GM12864 (cell line): ENCODE measurements around the gene MAMDC4.

Experiments used
- DNase-seq: peaks from one replicate; pipeline ENCODE4 v3.0.0-alpha.2; 2011; ENCODE audit warnings: low read depth
- H3K4me3 ChIP-seq: 2 replicates; pipeline ENCODE4 v1.5.1; 2011; ENCODE audit warnings: mild to moderate bottlenecking, low read depth, low read length, control low read depth
- TF ChIP-seq, protein P1 (sequence below): IDR thresholded peaks from 2 replicates; pipeline ENCODE4 v1.5.1; 2011; ENCODE audit warnings: low read depth, mild to moderate bottlenecking, moderate library complexity, low read length, control low read depth, inconsistent platforms; ENCODE audit errors: missing control alignments

The MAMDC4 gene

DNA sequence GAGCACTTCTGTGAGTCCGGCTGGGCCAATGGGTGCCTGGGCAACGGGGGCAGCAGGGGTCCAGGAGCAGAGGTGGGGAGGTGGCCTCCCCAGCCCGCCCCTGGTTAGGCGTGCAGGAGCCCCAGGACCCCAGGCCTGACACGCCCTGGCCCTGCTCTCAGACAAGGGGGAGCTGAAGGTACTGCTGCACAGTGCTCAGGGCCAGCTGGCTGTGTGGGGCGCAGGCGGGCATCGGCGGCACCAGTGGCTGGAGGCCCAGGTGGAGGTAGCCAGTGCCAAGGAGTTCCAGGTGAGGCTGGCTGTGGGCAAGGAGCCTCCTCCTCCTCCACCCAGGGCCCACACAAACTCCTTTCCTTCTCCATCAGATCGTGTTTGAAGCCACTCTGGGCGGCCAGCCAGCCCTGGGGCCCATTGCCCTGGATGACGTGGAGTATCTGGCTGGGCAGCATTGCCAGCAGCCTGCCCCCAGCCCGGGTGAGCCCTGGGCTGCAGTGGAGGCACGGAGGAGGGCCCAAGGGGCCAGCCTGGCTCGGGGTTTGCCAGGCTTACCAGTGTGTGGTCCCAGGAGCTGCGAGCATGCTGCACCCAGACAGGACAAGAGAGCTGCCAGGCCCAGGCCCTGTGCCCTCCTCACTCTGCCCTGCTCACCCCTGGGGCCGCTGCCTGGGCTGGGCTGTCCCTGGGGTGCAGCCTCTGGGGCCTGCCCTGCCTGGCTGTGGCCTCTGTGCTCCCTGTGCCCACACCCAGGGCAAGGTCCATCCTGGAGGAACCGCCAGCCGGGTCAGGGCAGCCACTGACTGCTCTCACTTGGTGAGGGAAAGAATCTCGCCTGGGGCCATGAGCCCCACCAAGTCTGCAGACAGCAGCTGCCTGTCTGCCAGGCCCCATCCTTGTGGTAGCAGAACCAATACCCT is 7.0 kb downstream of the MAMDC4 start:
- TF ChIP-seq, protein P1, sequence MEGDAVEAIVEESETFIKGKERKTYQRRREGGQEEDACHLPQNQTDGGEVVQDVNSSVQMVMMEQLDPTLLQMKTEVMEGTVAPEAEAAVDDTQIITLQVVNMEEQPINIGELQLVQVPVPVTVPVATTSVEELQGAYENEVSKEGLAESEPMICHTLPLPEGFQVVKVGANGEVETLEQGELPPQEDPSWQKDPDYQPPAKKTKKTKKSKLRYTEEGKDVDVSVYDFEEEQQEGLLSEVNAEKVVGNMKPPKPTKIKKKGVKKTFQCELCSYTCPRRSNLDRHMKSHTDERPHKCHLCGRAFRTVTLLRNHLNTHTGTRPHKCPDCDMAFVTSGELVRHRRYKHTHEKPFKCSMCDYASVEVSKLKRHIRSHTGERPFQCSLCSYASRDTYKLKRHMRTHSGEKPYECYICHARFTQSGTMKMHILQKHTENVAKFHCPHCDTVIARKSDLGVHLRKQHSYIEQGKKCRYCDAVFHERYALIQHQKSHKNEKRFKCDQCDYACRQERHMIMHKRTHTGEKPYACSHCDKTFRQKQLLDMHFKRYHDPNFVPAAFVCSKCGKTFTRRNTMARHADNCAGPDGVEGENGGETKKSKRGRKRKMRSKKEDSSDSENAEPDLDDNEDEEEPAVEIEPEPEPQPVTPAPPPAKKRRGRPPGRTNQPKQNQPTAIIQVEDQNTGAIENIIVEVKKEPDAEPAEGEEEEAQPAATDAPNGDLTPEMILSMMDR, result no peak
- no peak for DNase-seq
- H3K4me3 ChIP-seq, result no peak overlapping the region

DNA sequence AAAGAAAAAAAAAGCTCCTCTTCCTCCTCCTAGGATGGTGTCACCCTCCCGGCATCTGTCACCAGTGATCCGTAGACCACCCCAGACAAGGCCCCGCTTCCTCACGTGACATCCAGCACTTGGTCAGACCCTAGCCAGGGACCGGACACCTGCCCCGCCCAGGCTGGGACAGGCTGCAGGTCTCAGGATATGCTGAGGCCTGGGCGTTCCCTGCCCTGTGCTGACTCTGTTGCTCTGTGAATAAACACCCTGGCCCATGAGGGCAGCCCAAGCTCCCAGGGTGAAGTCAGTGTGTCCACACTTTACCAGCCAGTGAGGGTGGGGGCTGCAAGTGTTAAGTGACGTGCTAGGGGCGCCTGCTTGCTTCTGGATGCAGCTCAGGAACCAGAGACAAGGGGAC is 8.4 kb downstream of the MAMDC4 start:
- TF ChIP-seq, protein P1, result no peak
- no peak for DNase-seq
- no peak overlapping the region for H3K4me3 ChIP-seq

DNA sequence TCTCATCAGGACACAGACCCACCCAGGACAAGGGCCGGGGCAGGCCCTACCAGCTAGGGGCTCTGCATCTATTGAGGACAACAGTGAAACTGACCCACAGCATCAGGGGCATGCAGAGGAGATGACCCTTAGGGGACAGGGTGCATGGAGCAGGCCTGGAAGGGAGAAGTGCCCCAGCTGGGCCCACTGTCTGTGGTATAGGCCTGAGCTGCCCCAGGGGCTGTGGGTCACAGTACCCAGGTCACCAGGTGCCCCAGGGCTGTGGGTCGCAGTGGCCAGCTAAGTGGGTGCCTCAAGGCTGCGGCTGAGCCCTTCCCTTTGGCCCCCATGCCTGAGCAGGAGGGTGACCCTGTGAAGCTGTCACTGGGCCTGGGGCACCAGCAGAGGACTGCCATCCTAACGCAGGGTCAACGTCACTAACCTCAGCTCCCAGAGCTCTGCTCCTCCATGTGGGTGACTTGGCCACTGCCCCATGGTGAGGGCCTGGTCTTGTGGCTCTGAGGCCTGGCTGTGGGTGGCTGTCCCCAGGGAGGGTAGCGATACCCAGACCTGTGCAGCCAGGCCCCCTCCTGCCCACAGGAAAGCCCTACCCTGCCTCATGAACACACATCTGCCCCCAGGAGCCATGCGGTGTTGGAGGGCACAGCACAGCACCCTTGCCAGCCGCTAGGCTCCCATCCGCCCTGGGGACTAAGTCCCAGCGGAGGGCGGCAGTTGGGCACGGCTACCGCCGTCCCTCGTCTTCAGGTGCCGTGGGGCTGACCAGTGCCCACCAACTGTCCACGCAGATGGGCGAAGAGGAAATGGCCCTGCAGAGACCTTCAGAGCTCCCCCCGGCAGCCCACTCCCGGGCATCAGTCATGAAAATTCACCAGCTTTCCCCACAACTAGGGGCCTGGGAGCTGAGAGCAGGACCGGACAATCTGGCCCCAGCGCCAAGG is 9.1 kb downstream of the MAMDC4 start:
- no peak overlapping the region for H3K4me3 ChIP-seq
- no peak for DNase-seq
- TF ChIP-seq, protein P1, result no peak

DNA sequence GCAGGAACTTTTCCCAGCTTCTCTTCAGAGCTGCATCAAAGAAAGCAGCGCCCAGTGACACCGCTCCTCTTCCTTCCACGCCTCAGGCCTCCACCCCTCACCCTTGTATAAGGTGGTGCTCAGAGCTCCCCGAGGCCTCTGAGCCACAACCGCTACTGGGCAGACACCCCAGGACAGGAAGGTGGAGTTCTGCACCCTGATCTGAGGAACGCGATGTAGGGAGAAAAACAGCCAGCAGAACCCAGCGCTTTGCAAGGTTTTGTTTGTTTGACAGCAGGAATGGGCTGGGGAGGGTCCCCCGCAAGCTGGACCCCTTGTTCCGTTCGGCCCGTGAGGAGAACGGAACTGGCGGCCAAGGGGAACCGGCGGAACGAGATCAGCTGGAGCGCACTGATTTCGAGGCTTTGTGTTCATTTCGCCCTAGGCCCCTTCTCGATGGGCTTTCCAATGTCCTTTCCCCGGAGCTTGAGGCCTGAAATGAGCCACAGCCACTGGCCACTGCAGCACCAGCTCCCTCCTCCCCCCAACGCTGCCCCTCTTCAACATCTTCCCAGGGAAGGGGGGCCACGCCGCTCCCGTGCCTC is 9.8 kb downstream of the MAMDC4 start:
- TF ChIP-seq, protein P1, result no peak
- H3K4me3 ChIP-seq, result no peak overlapping the region
- no peak for DNase-seq

DNA sequence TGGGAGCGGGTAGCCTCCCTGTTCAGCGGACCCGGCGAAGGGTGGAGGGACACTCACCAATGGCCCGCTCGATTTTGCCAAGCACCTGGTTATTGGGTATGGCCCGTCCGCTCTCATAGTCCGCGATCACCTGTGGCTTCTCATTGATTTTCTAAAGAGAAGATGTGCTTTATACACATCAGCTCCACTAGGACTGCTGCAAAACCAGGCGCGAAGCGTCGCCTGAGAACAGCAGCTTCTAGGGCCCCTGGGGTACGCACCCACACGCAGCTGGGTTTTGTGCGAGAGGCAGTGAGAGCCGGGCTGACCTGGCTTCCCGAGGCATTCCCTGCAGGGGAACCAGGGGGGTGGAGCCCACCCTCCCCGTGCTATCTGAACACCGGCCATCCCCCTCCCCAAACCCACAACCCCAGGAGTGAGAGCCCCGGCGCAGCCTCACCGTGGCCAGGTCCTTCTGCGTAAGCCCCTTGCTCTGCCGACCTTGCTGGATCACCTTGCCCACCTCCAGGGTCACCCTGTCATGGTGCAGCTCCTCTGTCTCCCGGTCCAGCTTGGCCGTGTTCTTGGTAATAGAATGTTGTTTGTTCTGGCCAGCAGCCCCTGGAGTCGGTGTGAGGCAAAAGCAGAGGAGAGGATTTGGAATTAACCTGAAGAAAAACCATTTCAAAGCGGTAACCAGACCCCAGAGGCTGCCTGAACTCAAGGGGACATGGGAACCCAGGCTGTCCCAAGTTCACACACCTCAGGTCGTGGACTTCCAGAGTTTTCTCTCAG is 10.9 kb downstream of the MAMDC4 start:
- DNase-seq, result no peak
- no peak overlapping the region for H3K4me3 ChIP-seq
- TF ChIP-seq, protein P1, result no peak

DNA sequence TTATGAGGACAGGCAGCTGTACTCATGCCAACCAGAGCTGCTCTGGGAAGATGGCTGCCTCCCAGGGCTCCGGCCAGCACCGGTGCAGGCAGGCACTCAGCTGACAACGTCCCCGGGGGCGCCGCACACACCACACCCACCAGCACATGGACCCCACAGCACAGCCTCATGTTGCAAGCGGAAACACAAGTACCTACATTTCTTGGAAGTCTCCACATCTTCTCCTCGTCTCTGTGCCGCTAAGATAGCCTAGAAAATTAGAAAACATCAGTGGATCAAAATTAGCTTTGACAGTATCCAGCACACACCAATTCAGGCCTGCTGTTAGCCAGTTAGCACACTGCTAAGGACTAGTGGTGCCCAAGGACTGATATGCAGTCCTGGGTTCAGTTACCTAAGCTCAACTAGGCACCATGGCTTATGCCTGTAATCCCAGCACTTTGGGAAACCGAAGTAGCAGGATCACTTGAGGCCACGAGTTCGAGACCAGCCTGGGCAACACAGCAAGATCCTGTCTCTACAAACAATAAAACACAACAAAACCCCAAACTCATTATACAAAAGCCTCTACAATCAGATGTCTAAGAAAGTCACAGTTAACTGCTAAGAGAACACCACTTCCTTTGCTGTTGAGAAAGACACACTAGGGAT is 11.6 kb downstream of the MAMDC4 start:
- TF ChIP-seq, protein P1, result no peak
- H3K4me3 ChIP-seq, result no peak overlapping the region
- DNase-seq, result no peak
